CD4-positive, alpha-beta T cell treated with Interleukin-6 for 4 hours (primary cell): ENCODE measurements around the gene FAM170B.

ENCODE experiments used
- DNase-seq: peaks from one replicate; pipeline ENCODE4 v3.0.0-alpha.2; 2020; ENCODE audit warnings: mixed read lengths

Gene FAM170B

GRCh38 chr10:49119746-49120145 is 14.1 kb downstream of the FAM170B start:
- no peak for DNase-seq

- no peak for DNase-seq
Observed at GRCh38 chr10:49118430-49119074, 15.3 kb downstream of the FAM170B start.

- no peak for DNase-seq
Observed at GRCh38 chr10:49117376-49118070, 16.3 kb downstream of the FAM170B start.

GRCh38 chr10:49116509-49117375 is 17.1 kb downstream of the FAM170B start:
- no peak for DNase-seq

- peak; percentile 17 for DNase-seq
Observed at GRCh38 chr10:49115796-49116508, 17.9 kb downstream of the FAM170B start.

- DNase-seq: no peak
Observed at GRCh38 chr10:49115015-49115795, 18.6 kb downstream of the FAM170B start, which contains the start of gene VSTM4. TSS of gene VSTM4 (minus strand) at chr10:49115522. CDS start at chr10:49115485, 37 bp downstream.

- DNase-seq: no peak
Observed at GRCh38 chr10:49114718-49115014, 19.2 kb downstream of the FAM170B start.

- DNase-seq: no peak
Observed at GRCh38 chr10:49113741-49114141, 20.1 kb downstream of the FAM170B start.

GRCh38 chr10:49112851-49113250 is 21.0 kb downstream of the FAM170B start:
- DNase-seq: no peak

GRCh38 chr10:49112098-49112497 is 21.7 kb downstream of the FAM170B start:
- DNase-seq: no peak

- DNase-seq: no peak
Observed at GRCh38 chr10:49111320-49111698, 22.5 kb downstream of the FAM170B start.

GRCh38 chr10:49110684-49111319 is 23.0 kb downstream of the FAM170B start:
- no peak for DNase-seq

- no peak for DNase-seq
Observed at GRCh38 chr10:49109669-49110340, 24.0 kb downstream of the FAM170B start.

- no peak for DNase-seq
Observed at GRCh38 chr10:49108656-49109055, 25.2 kb downstream of the FAM170B start.

- no peak for DNase-seq
Observed at GRCh38 chr10:49107887-49108267, 25.9 kb downstream of the FAM170B start.

- DNase-seq: no peak
Observed at GRCh38 chr10:49107111-49107886, 26.5 kb downstream of the FAM170B start.

GRCh38 chr10:49106451-49106850 is 27.4 kb downstream of the FAM170B start:
- DNase-seq: no peak

- no peak for DNase-seq
Observed at GRCh38 chr10:49105076-49105475, 28.7 kb downstream of the FAM170B start.

GRCh38 chr10:49104323-49104722 is 29.5 kb downstream of the FAM170B start:
- no peak for DNase-seq

GRCh38 chr10:49103761-49104160 is 30.1 kb downstream of the FAM170B start:
- no peak for DNase-seq
